GM21390 (cell line): Measurements from ENCODE around the gene ACTN4.
"Not testable (repeated sequence)": the region's sequence is repeated elsewhere in the genome, so short reads cannot be mapped to it uniquely, and the experiment has no call there.

Source experiments
- ATAC-seq: cut with Tn5 transposase; IDR thresholded peaks from one replicate; pipeline ENCODE4 v1.9.1; 2021; ENCODE audit not compliant: unreplicated experiment

ACTN4 gene

GRCh38 chr19:38761884-38762389, 114.5 kb downstream of the ACTN4 start:
- ATAC-seq, result not testable (repeated sequence)

- ATAC-seq, result no peak
These were observed 116.4 kb downstream of the ACTN4 start for GRCh38 chr19:38763795-38764220.

GRCh38 chr19:38765214-38765613, 117.8 kb downstream of the ACTN4 start:
- ATAC-seq, result no peak

- no peak for ATAC-seq
These were observed 119.0 kb downstream of the ACTN4 start for GRCh38 chr19:38766276-38767047.

GRCh38 chr19:38769635-38770211, 122.3 kb downstream of the ACTN4 start:
- no peak for ATAC-seq

GRCh38 chr19:38770228-38770948, 122.9 kb downstream of the ACTN4 start:
- not testable (repeated sequence) for ATAC-seq

GRCh38 chr19:38770949-38771275, 123.5 kb downstream of the ACTN4 start:
- not testable (repeated sequence) for ATAC-seq

- not testable (repeated sequence) for ATAC-seq
These were observed 124.1 kb downstream of the ACTN4 start for GRCh38 chr19:38771569-38771968.

GRCh38 chr19:38773469-38774177, 126.2 kb downstream of the ACTN4 start, which contains the start of gene LGALS7:
TSS of gene LGALS7 (minus strand) at chr19:38773517. CDS start at chr19:38773492, 25 bp downstream.
- ATAC-seq, result no peak

GRCh38 chr19:38774181-38774950, 126.9 kb downstream of the ACTN4 start:
- no peak for ATAC-seq

GRCh38 chr19:38778733-38779132, 131.3 kb downstream of the ACTN4 start:
- ATAC-seq, result no peak

- no peak for ATAC-seq
These were observed 133.0 kb downstream of the ACTN4 start for GRCh38 chr19:38780443-38780842.

GRCh38 chr19:38781058-38781457, 133.6 kb downstream of the ACTN4 start:
- ATAC-seq, result no peak
